GM23338 (cell line): ENCODE measurements around the gene KIAA0232. TPM values are rescaled to one million over a fixed set of nuclear protein-coding genes. Genes with fewer than 3 reads are reported as not detected.
"Not testable (repeated sequence)": the region's sequence is repeated elsewhere in the genome, so short reads cannot be mapped to it uniquely, and the experiment has no call there.

ENCODE experiments used
- ATAC-seq: fragments of 200-7000 bp; cut with Tn5 transposase; 3 replicates; pipeline ENCODE4 v1.9.1; 2020
- DNase-seq: peaks from one replicate; pipeline ENCODE4 v3.0.0-alpha.2; 2015; ENCODE audit warnings: low spot score
- H2AFZ ChIP-seq: fragments of 200-600 bp; sonication (generic); 2 replicates; pipeline ENCODE4 v1.8.0; 2016; ENCODE audit warnings: antibody characterized with exemption, mild to moderate bottlenecking, moderate library complexity
- H3F3A ChIP-seq: fragments of 200-600 bp; sonication (generic); replicated peaks from 2 replicates; pipeline ENCODE4 v1.8.0; 2017; ENCODE audit warnings: antibody characterized with exemption, mixed run types, low read depth
- H3K27ac ChIP-seq: fragments of 200-600 bp; sonication (generic); 2 replicates; pipeline ENCODE4 v1.6.1; 2016; ENCODE audit warnings: low read depth
- H3K27me3 ChIP-seq: fragments of 200-600 bp; sonication (generic); 2 replicates; pipeline ENCODE4 v1.8.0; 2016; ENCODE audit warnings: mild to moderate bottlenecking, mixed run types, moderate library complexity; ENCODE audit not compliant: insufficient read depth
- H3K36me3 ChIP-seq: fragments of 200-600 bp; sonication (generic); 2 replicates; pipeline ENCODE4 v1.8.0; 2016; ENCODE audit warnings: mild to moderate bottlenecking; ENCODE audit not compliant: insufficient read depth
- H3K4me1 ChIP-seq: fragments of 200-600 bp; sonication (generic); 2 replicates; pipeline ENCODE4 v1.8.0; 2016; ENCODE audit warnings: mild to moderate bottlenecking, moderate library complexity; ENCODE audit not compliant: insufficient read depth
- H3K4me2 ChIP-seq: fragments of 200-600 bp; sonication (generic); 2 replicates; pipeline ENCODE4 v1.7.1; 2017; ENCODE audit warnings: mixed run types
- H3K4me3 ChIP-seq: fragments of 200-600 bp; sonication (generic); 2 replicates; pipeline ENCODE4 v1.6.1; 2016; ENCODE audit warnings: mixed run types
- H3K79me2 ChIP-seq: fragments of 200-600 bp; sonication (generic); replicated peaks from 2 replicates; pipeline ENCODE4 v1.8.0; 2017; ENCODE audit warnings: mild to moderate bottlenecking; ENCODE audit not compliant: insufficient read depth
- H3K9me2 ChIP-seq: fragments of 200-600 bp; sonication (generic); 2 replicates; pipeline ENCODE4 v1.8.0; 2017; ENCODE audit not compliant: insufficient read depth
- H4K20me1 ChIP-seq: fragments of 200-600 bp; sonication (generic); replicated peaks from 2 replicates; pipeline ENCODE4 v1.8.0; 2017; ENCODE audit warnings: mild to moderate bottlenecking; ENCODE audit not compliant: insufficient read depth
- H3K27ac Mint-ChIP-seq: 2 replicates; pipeline ENCODE4 v1.8.0; 2020; ENCODE audit warnings: inconsistent platforms, mild to moderate bottlenecking, moderate library complexity, mixed read lengths
- H3K27me3 Mint-ChIP-seq: 3 replicates; pipeline ENCODE4 v1.8.0; 2022; ENCODE audit warnings: low read depth, mild to moderate bottlenecking, moderate library complexity, mixed read lengths, inconsistent platforms; ENCODE audit not compliant: insufficient read depth, poor library complexity
- H3K36me3 Mint-ChIP-seq: 3 replicates; pipeline ENCODE4 v1.8.0; 2021; ENCODE audit warnings: low read depth, mild to moderate bottlenecking, inconsistent platforms, moderate library complexity, mixed read lengths
- H3K4me1 Mint-ChIP-seq: 3 replicates; pipeline ENCODE4 v1.8.0; 2020; ENCODE audit warnings: mild to moderate bottlenecking, inconsistent platforms, mixed read lengths
- H3K4me3 Mint-ChIP-seq: 3 replicates; pipeline ENCODE4 v1.8.0; 2021; ENCODE audit warnings: moderate library complexity, mild to moderate bottlenecking, inconsistent platforms, mixed read lengths
- H3K9me3 Mint-ChIP-seq: 3 replicates; pipeline ENCODE4 v1.8.0; 2020; ENCODE audit warnings: moderate library complexity, mild to moderate bottlenecking, inconsistent platforms, mixed read lengths
- JUNB ChIP-seq: IDR thresholded peaks from one replicate; pipeline ENCODE4 v1.6.1; 2016; ENCODE audit warnings: antibody characterized with exemption; ENCODE audit not compliant: unreplicated experiment
- ZNF331 ChIP-seq: fragments of 250-450 bp; sonication (Bioruptor Pico); IDR thresholded peaks from 2 replicates; pipeline ENCODE4 v1.5.0; 2020; ENCODE audit warnings: low read depth, mild to moderate bottlenecking, moderate library complexity
- ZNF462 ChIP-seq: fragments of 250-450 bp; sonication (Bioruptor Pico); IDR thresholded peaks from 2 replicates; pipeline ENCODE4 v1.5.0; 2020; ENCODE audit warnings: mild to moderate bottlenecking, moderate library complexity
- polyA plus RNA-seq: library from polyadenylated mRNA; unstranded; fragments of >200 nt; fragmentation: Nextera tagmentation; extraction: Ambion mirVana; gene quantifications from 2 replicates; pipeline ENCODE4 v1.2.1, GENCODE V29; 2016
- total RNA-seq: library from RNA; depleted of rRNA; stranded (reverse); fragments of >200 nt; shearing (Covaris generic); gene quantifications from 2 replicates; pipeline ENCODE4 v1.2.3, GENCODE V29; 2014
- TF ChIP-seq, protein P1 (sequence below): IDR thresholded peaks from one replicate; pipeline ENCODE4 v1.6.1; 2018; ENCODE audit warnings: antibody characterized with exemption; ENCODE audit not compliant: unreplicated experiment

The KIAA0232 gene
- total and polyA plus RNA-seq, 2 experiments from 2014 or later = 14.3 to 34.9 TPM

- no peak for TF ChIP-seq ZNF462 (CRISPR knock-in tag)
Observed at GRCh38 chr4:6890358-6890757, 107.8 kb downstream of the KIAA0232 start (continued).

DNA sequence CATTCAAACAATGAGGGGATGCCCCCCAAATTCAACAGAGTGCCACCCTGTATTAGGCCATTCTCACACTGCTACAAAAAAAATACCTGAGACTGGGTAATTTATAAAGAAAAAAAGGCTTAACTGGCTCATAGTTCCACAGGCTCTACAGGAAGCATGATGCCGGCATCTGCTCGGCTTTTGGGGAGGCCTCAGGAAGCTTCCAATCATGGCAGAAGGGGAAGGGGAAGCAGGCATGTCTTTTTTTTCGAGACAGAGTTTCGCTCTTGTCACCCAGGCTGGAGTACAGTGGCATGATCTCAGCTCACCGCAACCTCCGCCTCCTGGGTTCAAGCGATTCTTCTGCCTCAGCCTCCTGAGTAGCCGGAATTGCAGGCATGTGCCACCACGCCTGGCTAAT lies 108.4 kb downstream of the KIAA0232 start:
- not testable (repeated sequence) for ATAC-seq

DNA sequence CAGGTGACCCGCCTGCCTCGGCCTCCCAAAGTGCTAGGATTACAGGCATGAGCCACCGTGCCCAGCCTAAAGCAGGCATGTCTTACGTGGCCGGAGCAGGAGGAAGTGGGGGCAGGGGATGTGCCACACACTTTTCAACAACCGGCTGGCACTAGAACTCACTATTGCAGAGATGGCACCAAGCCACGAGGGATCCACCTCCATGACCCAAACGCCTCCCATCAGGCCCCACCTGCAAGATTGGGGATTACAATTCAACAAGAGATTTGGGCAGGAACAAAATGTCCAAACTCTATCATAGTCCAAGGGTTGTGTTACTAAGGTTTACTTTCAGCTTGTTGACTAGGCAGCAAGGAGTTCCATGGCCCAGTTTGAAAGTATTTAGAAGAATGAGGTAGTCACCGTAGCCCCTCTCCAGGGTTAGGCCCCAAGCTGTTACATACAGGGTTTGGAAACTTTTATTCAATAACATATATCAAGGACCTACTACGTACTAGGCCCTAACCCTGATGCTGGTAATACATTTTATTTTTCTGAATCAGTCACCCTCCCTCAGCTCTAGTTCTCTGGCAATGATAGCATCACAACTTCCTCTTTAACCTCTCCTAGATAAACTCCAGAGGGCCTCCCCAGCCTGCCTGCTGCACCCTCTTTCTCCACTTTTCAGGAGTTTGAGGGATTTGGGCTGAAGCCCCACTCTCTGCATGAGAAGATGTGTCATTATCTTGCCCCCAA lies 109.1 kb downstream of the KIAA0232 start:
- no peaks in the 10 kb centered on the region; the same call in 1 of the 2 replicates for H4K20me1 ChIP-seq
- H3K27ac ChIP-seq = no peak overlapping the region
- no peaks in the 10 kb centered on the region for H3K9me2 ChIP-seq
- no peaks in the 10 kb centered on the region; the same call in 1 of the 3 replicates for H3K4me1 Mint-ChIP-seq
- H3K27ac Mint-ChIP-seq = no peak overlapping the region
- DNase-seq = no peak
- H3K9me3 Mint-ChIP-seq = peaks cover 6% of the 10 kb centered on the region
- H3K79me2 ChIP-seq = no peaks in the 10 kb centered on the region
- H3K4me3 ChIP-seq = no peak overlapping the region
- H3K27me3 ChIP-seq = no peaks in the 10 kb centered on the region
- no peaks in the 10 kb centered on the region for H3K4me1 ChIP-seq
- no peak overlapping the region for H3K4me3 Mint-ChIP-seq
- peaks cover 5% of the 10 kb centered on the region; the same call in 2 of the 3 replicates for H3K36me3 Mint-ChIP-seq
- H3K4me2 ChIP-seq = no peak overlapping the region
- ATAC-seq = no peak
- H3K36me3 ChIP-seq = no peaks in the 10 kb centered on the region
- no peak overlapping the region for H2AFZ ChIP-seq
- H3K27me3 Mint-ChIP-seq = peaks cover 11% of the 10 kb centered on the region
- no peaks in the 10 kb centered on the region for H3F3A ChIP-seq
- TF ChIP-seq ZNF331 (CRISPR knock-in tag) = no peak
- no peak for TF ChIP-seq JUNB
- TF ChIP-seq, protein P1, sequence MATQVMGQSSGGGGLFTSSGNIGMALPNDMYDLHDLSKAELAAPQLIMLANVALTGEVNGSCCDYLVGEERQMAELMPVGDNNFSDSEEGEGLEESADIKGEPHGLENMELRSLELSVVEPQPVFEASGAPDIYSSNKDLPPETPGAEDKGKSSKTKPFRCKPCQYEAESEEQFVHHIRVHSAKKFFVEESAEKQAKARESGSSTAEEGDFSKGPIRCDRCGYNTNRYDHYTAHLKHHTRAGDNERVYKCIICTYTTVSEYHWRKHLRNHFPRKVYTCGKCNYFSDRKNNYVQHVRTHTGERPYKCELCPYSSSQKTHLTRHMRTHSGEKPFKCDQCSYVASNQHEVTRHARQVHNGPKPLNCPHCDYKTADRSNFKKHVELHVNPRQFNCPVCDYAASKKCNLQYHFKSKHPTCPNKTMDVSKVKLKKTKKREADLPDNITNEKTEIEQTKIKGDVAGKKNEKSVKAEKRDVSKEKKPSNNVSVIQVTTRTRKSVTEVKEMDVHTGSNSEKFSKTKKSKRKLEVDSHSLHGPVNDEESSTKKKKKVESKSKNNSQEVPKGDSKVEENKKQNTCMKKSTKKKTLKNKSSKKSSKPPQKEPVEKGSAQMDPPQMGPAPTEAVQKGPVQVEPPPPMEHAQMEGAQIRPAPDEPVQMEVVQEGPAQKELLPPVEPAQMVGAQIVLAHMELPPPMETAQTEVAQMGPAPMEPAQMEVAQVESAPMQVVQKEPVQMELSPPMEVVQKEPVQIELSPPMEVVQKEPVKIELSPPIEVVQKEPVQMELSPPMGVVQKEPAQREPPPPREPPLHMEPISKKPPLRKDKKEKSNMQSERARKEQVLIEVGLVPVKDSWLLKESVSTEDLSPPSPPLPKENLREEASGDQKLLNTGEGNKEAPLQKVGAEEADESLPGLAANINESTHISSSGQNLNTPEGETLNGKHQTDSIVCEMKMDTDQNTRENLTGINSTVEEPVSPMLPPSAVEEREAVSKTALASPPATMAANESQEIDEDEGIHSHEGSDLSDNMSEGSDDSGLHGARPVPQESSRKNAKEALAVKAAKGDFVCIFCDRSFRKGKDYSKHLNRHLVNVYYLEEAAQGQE = no peak

More for the DNA sequence above, 108.4 kb downstream of the KIAA0232 start:
- H3K27ac ChIP-seq, H3K36me3 Mint-ChIP-seq, H3K4me1 Mint-ChIP-seq, H3K27me3 ChIP-seq, H4K20me1 ChIP-seq, H3K9me3 Mint-ChIP-seq, DNase-seq, H3K4me2 ChIP-seq, H3K9me2 ChIP-seq, H3K36me3 ChIP-seq, H3K27ac Mint-ChIP-seq, H3K4me1 ChIP-seq, H3K4me3 Mint-ChIP-seq, H3K4me3 ChIP-seq, H3K79me2 ChIP-seq, H3F3A ChIP-seq, H2AFZ ChIP-seq: not testable (repeated sequence)
- H3K27me3 Mint-ChIP-seq = peaks cover 13% of the 10 kb centered on the region
